GM15510 (cell line): ENCODE measurements around the gene RAI1.

Experiments
- POLR2A ChIP-seq: IDR thresholded peaks from 3 replicates; pipeline ENCODE4 v1.6.1; 2011; ENCODE audit warnings: borderline replicate concordance; ENCODE audit not compliant: insufficient read length; ENCODE audit errors: extremely low read depth

Gene RAI1

DNA sequence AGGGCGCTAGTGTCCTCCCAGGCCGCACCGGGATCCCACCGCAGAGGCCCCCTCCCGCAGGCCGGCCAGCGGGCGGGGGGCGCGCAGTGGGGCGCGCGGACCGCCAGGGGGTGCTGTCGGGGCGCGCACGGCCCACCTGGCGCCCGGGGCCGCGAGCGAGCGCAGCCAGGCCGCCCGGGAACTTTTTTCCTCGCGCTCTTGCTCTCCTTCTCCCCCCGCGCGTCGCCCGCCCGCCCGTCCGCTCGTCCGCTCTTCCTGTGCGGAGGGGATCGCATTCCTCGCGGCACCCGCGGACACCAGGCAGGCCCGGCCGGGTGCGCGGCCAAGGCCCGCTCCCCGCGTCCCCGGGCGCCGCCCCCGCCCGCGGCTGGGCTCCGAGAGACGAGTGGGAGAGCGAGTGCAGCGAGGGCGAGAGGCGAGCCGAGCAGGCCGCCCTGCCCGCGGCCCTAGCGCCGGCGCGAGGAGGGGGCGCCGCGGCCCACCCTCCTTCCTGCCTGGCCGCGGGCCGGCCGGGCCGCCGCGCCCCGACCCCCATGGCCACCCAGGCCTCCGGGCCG lies at the start of gene RAI1:
TSS of gene RAI1 (plus strand) at position 272 of the 557 bp plus-strand sequence. CDS start 111,491 bp downstream, outside the sequence.
- TF ChIP-seq POLR2A: peak; percentile 28

- TF ChIP-seq POLR2A: no peak
These were observed 47.9 kb upstream of the RAI1 start for GRCh38 chr17:17633310-17633709.

- no peak for TF ChIP-seq POLR2A
These were observed 46.1 kb upstream of the RAI1 start for GRCh38 chr17:17635126-17635525.

DNA sequence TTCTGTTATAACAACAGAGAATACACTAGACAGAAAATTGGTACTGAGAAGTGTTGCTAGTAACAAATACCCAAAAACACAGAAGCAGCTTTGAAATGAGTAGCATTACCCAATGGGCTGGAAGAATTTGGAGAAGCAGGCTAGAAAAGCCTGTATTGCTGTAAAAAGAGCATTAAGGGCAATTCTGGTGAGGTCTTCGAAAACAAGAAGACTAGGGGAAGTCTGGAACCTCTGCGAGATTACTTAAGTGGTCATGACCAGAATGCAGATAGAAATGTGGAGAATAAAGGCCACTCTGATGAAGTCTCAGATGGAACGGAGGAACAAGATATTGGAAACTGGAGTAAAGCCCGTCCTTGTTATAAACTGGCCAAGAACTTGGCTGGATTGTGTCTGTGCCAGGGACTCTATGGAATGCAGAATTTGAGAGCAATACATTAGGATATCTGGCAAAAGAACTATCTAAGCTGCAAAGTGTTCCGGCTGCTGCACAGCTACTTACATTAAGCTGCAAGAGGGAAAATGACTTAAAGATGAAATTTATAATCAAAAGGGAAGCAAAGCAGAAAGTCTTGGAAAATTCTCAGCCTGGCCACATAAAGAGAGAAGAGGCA lies 44.9 kb upstream of the RAI1 start:
- TF ChIP-seq POLR2A: no peak

DNA sequence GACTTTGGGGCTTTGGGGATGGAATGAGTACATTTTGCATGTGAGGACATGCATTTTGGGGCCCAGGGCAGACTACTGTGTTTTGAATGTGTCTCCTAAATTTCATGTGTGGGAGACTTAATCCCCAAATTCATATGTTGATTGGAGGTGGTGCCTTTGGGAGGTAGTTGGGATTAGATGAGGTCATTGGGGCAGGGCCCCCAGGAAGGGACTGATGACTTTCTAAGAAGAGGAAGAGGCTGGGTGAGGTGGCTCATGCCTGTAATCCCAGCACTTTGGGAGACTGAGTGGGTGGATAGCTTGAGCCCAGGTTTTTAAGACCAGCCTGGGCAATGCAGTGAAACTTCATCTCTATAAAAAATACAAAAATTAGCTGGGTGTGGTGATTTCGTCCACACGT lies 42.8 kb upstream of the RAI1 start:
- no peak for TF ChIP-seq POLR2A

GRCh38 chr17:17641621-17642409 lies 39.4 kb upstream of the RAI1 start:
- no peak for TF ChIP-seq POLR2A

- TF ChIP-seq POLR2A: no peak
These were observed 35.3 kb upstream of the RAI1 start for GRCh38 chr17:17645961-17646360.

- TF ChIP-seq POLR2A: no peak
These were observed 33.6 kb upstream of the RAI1 start for GRCh38 chr17:17647524-17648178.

DNA sequence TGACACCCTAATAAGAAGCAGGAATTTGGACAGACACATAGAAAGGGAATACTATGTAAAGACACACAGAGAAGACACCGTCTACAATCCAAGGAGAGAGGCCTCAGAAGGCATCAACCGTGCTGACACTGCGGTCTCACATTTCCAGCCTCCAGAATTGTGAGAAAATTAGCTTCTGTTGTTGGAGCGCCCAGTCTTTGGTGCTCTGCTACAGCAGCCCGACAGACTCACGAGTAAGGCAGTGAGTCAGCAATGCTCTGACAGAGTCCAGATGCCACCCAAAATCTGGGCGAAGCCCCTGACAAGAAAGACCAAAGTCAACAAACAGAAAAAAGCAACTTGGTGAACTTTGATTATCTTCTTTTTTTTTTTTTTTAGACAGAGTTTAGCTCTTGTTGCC lies 32.5 kb upstream of the RAI1 start:
- no peak for TF ChIP-seq POLR2A

GRCh38 chr17:17650959-17651358 lies 30.3 kb upstream of the RAI1 start:
- TF ChIP-seq POLR2A: no peak

GRCh38 chr17:17653343-17653742 lies 27.9 kb upstream of the RAI1 start:
- no peak for TF ChIP-seq POLR2A

GRCh38 chr17:17659340-17659739 lies 21.9 kb upstream of the RAI1 start:
- TF ChIP-seq POLR2A: no peak

GRCh38 chr17:17661134-17661533 lies 20.1 kb upstream of the RAI1 start:
- TF ChIP-seq POLR2A: no peak

- no peak for TF ChIP-seq POLR2A
These were observed 19.3 kb upstream of the RAI1 start for GRCh38 chr17:17661834-17662385.
